ENCODE data around the gene OR52K2.
"Not testable (repeated sequence)": the region's sequence is repeated elsewhere in the genome, so short reads cannot be mapped to it uniquely, and the experiment has no call there.

OR52K2 gene

GRCh38 chr11:4481240-4481582, 32.1 kb downstream of the OR52K2 start:
- DNase-seq: no peak

- DNase-seq: no peak
Measured at GRCh38 chr11:4482445-4482844, 33.4 kb downstream of the OR52K2 start, which contains the start of gene OR52K1. TSS of gene OR52K1 (plus strand) at chr11:4482646. CDS start at chr11:4488901, 6,255 bp downstream.

- DNase-seq: no peak
Measured at GRCh38 chr11:4484310-4484709, 35.2 kb downstream of the OR52K2 start.

- not testable (repeated sequence) for DNase-seq
Measured at GRCh38 chr11:4491405-4491804, 42.3 kb downstream of the OR52K2 start.

- no peak for DNase-seq
Measured at GRCh38 chr11:4491878-4492606, 42.9 kb downstream of the OR52K2 start.

- DNase-seq: no peak
Measured at GRCh38 chr11:4493480-4493818, 44.4 kb downstream of the OR52K2 start.

- no peak for DNase-seq
Measured at GRCh38 chr11:4495487-4495886, 46.4 kb downstream of the OR52K2 start.

GRCh38 chr11:4495986-4496385, 46.9 kb downstream of the OR52K2 start:
- no peak for DNase-seq

GRCh38 chr11:4496557-4497248, 47.6 kb downstream of the OR52K2 start:
- no peak for DNase-seq
